ENCODE measurements around the gene TBC1D3B.
"Not testable (repeated sequence)": the region's sequence is repeated elsewhere in the genome, so short reads cannot be mapped to it uniquely, and the experiment has no call there.

The TBC1D3B gene

DNA sequence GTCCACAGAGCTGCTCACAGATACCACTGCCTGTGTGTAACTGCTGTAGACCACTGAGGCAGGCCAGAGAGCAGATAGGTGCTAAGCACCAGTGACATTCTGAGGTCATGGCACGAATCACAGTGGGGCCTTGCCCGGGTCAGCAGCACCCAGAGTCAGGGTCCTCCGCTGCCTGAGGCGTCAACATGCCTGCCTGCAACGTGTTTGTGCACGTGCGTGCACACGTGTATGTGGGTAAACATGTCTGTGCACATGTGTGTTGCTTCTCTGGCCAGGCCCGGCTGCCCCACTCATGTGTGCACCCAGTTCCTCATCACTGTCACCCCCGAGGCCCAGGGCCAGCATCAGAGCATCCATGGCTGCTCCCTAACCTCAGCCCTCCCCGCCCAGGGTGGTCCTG, at the start of gene TBC1D3B:
TBC1D3B (minus strand) TSS at position 101 of the 400 bp plus-strand sequence. CDS start 1,586 bp downstream, outside the sequence.
- DNase-seq = not testable (repeated sequence)

DNA sequence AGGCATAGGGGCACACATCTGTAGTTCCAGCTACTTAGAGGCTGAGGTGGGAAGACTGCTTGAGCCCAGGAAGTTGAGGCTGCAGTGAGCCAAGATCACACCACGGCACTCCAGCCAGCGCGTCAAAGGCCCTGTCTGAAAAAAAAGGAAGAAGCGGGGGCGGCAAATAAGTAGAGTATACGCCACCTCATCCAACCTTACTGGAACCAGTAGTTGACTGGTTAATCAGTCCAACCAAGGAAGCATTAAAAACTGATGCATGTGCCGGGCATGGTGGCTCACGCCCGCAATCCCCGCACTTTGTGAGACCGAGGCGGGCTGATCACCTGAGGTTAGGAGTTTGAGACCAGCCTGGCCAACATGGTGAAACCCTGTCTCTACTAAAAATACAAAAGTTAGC, 46.5 kb upstream of the TBC1D3B start:
- DNase-seq = not testable (repeated sequence)

DNA sequence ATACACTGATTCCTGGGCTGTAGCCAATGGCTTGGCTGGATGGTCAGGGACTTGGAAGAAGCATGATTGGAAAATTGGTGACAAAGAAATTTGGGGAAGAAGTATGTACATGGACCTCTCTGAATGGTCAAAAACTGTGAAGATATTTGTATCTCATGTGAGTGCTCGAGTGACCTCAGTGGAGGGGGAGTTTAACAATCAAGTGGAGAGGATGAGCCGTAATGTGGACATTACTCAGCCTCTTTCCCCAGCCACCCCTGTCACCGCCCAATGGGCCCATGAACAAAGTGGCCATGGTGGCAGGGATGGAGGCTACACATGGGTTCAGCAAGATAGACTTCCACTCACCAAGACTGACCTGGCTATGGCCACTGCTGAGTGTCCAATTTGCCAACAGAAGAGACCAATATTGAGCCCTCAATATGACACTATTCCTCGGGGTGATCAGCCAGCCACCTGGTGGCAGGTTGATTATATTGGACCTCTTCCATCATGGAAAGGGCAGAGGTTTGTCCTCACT, 45.2 kb upstream of the TBC1D3B start:
- DNase-seq = not testable (repeated sequence)

DNA sequence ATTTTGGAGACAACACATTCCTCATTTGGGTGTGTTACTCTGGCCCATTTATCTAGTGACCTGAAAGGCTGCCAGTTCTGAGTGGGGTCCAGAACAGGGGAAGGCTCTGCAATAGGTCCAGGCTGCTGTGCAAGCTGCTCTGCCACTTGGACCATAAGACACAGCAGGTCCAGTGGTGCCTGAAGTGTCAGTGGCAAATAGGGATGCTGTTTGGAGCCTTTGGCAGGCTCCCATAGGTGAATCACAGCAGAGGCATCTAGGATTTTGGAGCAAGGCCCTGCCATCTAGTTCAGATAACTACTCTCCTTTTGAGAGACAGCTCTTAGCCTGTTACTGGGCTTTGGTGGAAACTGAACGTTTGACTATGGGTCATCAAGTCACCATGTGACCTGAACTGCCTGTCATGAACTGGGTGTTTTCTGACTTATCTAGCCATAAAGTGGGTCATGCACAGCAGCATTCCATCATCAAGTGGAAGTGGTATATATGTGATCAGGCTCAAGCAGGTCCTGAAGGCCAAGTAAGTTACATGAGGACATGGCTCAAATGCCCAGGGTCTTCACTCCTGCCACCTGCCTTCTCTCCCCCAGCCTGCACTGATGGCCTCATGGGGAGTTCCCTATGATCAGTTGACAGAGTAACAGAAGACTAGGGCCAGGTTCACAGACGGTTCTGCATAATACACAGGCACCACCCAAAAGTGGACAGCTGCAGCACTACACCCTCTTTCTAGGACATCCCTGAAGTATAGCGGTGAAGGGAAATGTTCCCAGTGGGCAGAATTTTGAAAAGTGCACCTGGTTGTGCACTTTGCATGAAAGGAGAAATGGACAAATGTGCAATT, 44.5 kb upstream of the TBC1D3B start:
- DNase-seq = not testable (repeated sequence)

DNA sequence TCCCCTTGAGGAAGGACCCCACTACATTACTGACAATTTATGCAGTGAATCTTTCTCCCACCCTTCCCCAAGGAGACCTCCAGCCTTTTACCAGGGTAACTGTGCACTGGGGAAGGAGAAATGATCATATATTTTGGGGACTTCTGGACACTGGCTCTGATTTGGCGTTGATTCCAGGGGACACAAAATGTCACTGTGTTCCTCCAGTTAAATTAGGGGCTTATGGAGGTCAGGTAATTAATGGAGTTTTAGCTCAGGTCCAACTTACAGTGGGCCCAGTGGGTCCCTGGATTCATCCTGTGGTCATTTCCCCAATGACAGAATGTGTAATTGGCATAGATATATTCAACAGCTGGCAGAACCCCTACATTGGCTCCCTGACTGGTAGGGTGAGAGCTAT, 43.1 kb upstream of the TBC1D3B start:
- not testable (repeated sequence) for DNase-seq

DNA sequence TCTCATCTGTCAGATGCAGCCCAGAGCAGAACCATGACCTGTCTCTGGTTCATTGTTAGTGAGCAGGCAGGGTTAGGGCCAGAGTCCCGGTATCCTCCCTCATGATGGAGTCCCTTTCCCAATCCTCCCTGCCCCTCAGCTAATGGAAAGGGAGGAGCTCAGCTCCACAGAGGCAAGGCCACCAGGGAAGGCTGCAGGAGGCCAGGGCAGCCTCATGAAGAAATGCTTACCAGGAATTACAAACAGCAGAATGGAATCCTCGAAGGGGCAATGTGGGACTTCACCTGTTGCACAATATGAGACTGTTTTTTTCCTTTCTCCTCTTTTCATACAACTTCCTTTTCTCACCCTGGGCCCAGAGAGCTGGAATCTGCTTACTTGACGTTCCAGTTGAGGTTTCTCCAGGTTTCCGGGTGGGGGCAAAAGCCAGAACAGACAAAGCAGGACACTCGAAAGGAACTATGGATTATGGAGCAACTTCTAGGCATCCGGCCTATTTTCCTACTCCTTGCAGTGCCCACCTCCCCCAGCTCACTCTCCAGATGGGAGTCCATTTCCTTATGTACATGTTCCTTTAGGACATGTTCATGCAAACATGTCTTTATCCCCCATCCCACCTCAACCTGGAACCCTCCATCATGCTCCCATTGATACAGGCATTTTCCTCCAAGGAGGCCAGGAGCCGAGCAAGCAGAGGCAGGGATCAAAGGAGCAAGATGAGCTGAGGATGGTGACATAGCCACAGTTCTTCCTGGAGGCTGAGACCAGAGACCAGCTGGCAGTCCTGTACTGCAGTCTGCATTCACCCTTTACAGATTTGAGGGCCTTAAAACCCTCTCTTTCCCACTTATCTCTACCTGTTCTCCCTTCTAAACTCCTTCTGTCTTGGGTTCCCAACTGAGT, 39.2 kb upstream of the TBC1D3B start:
- DNase-seq = not testable (repeated sequence)

DNA sequence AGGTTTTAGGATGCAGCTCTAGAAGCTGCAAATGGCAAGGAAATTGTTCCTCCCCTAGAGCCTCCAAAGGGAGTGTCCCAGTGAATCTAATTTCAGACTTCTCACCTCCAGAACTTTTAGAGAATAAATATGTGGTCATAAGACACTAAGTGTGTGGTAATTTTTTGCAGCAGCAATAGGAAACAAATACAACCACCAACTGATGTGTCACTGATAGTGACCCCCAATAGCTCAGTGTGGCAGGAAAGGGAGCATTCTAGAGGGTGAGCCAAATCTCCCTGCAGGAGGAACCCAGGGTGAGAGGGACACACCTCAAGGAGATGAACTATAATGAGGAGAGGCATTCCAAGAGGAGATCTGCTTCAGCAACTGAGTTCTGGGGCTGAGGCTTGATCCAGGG, 38.5 kb upstream of the TBC1D3B start:
- DNase-seq = no peak

DNA sequence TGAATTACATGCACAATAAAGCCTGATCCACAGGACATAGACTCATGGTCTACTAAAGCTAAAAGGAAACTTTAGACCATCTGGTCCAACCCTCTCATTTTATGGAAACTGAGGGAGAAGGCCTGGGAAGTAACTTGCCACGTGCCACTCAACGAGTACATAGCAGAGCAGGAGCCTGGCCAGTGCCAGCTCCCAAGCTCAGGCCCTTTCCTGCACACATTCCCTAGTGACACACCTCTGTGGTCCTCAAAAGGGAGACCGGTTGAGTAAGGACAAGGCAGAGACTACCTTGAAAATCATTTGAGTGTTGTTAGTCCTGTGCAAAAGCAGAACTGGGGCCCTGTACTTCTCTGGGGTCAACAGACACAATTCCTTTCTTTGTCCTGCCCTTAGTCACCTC, 37.3 kb upstream of the TBC1D3B start:
- DNase-seq = no peak

DNA sequence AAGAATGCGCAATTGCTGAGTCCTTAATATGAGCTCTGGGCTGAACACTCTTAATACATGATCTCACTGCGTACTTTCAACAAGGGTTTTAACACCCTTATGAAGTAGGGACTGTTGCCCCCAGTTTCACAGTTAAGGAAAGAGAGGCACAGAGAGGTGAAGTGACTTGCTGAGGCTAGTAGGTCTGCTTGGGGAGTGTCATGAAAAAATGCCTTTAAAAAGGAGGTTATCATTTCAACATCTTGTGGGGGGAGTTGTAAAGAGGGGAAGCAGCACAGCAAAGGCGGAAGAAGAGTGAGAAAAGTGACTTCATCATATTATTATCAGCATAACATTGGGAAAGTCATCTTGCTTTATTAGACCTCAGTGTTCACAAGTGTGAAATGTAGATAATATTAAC, 36.5 kb upstream of the TBC1D3B start:
- DNase-seq = no peak

DNA sequence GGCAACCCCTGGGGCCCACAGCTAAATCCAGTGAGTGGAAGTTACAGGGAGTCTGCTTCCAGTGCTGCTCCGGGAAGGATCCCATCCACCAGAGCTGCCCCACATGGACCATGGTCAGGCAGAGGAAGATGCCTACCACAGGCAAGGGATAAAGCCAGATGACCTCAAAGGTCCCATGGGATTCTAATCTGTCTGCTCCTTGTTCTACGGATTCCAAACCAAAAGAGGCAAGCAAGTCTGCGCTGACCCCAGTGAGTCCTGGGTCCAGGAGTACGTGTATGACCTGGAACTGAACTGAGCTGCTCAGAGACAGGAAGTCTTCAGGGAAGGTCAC, 35.8 kb upstream of the TBC1D3B start:
- no peak for DNase-seq

DNA sequence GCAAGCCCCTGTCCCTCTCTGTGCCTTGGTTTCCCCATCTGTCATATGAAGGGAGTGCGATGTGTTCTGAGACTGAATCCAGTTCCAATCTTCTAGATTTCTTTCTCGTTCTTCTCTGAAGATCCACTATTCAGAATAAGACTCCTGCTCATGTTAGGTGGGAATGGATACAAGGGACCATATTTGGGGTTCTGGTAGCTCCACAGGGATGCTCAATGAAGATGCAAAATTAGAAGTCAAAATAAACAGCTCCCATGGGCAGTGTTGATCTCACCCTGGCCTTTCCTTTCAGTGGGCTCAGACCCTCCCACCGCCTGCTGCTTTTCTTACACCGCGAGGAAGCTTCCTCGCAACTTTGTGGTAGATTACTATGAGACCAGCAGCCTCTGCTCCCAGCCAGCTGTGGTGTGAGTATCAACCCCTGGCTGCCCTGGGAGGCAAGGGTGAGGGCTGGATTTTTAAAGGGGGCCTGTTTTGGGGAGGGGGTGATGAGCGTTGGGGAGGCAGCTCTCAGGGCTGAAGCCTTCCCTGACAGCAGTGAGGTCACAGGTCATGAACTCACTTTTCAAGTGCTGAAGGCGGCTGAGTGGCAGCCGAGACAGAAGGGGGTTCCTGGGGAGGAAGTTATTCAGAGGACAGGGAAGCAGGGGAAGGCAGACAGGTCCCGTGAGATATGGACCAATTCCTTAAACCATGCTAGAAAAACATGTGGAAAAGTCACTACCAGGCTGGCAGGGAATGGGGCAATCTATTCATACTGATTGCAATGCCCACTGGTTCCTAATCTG, 35.2 kb upstream of the TBC1D3B start:
- DNase-seq = not testable (repeated sequence)

DNA sequence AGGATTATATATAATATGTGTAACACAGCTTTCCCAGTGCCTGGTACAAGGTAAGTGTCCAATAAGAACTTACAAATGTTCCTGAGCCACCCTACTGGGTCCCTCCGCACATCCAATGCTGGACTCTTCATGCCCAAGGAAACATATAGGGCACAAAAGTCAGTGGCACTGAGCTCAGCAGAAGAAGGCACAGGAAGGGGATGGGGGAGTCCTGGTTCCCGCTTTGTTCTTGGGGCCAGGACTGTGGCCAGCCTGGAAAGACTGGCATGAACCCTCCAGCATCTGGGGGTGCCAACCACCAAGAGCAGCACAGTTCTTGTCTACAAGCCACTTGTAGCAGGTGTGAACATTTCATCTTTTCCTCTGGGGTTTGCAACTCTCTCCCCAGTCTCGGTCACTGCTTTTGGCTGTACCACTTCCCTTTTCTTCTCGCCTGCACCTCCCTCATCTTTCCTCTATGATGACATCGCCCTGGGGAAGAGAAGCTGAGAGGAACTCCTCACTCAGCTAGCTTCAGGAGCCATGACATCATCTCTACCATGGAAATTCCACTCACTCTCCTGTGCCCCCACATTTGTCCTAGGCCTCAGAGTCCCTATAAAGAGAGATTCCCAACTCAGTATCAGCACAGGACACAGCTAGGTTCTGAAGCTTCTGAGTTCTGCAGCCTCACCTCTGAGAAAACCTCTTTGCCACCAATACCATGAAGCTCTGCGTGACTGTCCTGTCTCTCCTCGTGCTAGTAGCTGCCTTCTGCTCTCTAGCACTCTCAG, 34.2 kb upstream of the TBC1D3B start, which contains the start of gene CCL4L2:
CCL4L2 (plus strand) TSS at position 625 of the 773 bp plus-strand sequence.
- not testable (repeated sequence) for DNase-seq

DNA sequence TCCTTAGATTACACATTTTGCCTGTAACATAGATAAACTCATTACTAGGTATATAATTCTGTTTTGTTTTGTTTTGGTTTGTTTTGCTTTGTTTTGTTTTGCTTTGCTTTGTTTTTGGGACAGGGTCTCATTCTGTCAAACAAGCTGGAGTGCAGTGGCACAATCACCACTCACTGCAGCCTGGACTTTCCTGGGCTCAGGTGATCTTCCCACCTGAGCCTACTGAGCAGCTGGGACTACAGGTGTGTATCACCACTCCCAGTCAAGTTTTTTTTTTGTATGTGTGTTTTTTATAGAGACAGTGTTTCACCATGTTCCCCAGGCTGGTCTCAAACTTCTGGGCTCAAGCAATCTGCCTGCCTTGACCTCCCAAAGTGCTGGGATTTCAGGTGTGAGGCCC, 33.1 kb upstream of the TBC1D3B start:
- DNase-seq = no peak

DNA sequence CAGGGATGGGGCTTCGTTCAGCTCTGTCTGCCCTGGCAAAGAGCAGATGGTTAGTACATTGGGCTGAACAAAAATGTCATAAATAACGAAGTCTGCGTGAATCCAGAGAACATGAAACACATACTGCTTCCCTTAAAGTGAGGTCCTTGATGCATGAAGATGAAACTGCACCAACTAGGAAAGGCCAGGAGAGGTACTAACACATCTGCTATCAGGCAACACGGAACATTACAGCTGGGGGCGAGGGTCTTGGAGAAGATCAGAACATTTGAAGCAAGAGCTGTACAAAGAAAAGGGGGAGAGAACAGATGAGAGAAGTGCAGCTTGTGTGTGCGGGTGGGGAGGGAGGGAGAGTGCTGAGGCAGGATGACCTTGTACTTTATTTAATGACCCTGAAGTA, 30.9 kb upstream of the TBC1D3B start:
- DNase-seq = not testable (repeated sequence)

DNA sequence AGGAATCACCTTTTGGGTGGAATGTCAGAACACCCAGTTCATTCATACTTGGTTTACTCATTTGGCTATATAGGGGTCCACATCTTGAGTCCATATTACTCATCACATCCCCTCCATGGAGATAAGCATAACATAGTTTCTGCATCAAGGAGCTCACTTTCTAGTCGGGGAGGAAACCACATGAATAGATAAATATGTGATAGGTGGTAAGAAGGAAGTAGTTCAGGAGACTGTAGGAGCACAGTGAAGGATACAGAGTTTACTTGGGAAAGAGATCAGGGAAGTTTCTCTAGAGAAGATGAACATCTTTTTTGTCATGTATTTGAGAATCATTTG, 30.0 kb upstream of the TBC1D3B start:
- DNase-seq = not testable (repeated sequence)

DNA sequence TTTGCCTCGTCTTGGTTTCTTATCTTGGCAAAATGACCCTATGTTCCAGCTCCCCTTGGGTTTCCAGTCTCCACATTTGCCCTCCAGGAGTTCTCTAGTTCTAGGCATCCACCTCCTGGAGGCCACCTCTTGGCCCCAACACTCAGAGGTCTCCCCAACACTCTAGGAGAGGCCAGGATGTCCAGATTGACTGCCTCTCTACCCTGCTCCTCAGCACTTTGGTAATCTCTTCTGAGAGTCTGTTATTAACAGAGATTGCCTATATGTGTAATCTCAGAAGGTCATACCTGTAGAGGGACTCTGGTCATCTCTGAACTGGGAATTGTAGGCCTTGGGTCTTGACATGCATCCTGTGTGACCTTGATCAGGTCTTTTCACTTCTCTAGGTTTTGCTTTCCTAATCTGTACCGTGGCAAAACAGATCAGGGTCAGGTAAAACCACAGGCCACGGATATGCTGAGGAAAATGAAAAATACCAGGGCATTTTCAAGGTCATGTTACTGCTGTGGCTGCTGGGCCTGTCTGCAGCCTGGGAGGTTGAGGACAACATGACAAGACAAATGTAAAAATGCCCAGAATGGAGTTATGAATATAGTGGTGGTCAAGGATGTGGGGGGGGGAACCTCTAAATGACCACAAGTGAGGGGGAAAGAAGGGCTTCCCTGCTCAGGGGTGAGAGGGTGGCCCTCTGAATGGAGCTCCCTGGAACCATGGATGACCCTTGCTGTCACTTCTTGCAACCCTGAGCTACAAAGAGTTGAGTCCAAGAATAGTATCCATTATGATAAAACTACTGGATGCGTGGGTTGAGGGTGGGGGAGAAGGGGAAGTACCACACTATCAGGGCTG, 29.4 kb upstream of the TBC1D3B start:
- DNase-seq = no peak

DNA sequence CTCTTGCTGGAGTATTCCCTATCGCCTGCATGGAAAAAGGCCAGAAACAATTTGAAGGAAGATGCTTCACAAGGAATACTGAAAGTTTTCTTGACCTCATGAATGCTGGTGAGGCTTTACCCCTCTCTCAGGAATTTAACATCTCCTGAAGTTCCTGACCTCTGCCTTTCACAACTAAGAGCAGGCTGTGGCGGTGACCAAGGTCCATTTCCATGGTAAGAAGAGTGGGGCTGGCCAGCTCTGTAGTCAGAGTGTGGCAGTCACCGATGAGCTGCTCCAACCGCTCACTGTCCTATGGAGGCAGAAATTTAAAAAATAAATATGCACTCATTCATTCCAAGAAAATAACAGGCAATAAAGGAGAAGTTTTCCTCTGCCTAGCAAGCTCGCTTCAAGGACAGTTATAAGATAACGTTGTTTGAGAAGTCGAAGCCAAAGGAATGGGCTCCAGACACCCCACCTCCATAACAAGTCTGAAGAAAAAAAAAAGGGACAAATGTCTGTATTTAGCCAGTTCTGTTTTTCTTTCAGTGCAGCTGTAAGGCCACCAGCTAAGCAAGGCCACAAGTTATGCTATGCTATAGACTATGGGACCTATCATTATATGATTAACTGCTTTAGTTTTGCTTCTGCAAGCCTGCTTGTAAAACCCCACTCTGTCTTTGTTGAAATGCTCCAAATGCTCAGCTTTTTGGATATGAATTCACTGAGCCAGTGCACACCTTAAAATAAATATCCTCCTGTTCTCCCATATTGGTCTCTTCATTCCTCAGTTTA, 28.5 kb upstream of the TBC1D3B start:
- DNase-seq = no peak

DNA sequence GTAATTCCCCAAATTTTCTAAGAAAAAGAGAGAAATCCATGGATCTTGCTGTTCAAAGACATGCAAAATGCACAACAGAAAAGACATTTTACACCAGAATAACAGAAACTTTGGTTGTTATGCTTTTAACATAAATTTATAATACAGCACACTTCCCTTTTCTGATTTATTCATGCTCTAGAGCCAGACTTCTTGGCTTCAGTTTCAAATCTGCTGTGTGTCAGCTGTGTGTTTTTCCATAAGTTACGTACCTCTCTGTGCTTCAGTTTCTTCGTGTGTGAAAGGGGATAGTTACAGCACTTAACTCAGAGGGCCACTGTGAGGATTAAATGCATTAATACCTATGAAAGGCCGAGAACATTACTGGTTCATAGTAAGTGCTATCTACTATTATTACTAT, 26.9 kb upstream of the TBC1D3B start:
- DNase-seq = no peak

DNA sequence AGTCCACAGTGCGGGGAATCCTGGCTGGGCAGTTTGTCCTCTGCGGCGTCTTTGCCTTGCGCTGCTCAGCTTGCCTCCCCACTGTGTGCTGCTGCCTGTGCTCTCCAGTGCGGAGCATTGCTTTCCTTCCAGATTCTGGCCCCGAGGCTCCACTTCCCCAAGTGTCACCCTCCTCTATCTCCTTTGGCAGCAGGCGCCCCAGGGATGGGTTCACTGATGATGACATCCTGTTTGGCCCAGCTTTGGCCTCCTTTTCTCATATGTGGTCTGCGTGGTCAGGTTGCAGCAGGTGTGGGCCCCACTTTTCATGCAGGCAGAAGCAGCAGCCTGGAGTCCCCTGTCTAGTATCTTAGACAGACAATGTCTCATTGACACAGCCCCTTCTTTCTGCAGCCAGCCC, 25.1 kb upstream of the TBC1D3B start:
- not testable (repeated sequence) for DNase-seq

DNA sequence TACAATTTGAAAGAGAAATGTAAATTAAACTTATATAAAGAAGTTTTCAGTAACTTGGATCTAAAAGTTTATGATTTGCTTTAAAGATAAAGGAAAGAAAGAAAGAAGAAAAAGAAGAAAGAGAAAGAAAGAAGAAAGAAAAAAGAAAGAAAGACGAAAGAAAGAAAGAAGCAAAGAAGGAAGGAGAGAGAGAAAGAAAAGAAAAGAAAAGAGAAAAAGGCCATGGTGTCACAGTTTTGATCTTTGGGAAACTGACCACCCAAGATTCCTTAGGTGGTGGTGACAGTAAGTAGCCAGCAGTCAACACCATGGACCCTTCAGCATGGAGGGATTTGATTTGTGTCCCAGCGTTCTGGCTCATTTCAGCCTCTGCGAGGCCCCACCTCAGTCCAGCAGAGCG, 24.7 kb upstream of the TBC1D3B start:
- not testable (repeated sequence) for DNase-seq

Measured in NCI-H2029 (cell line).